Vagina (tissue), 2 donors: ENCODE measurements around the gene SPSB3.

Source experiments
- POLR2A ChIP-seq, 2 donors: fragments of 450-650 bp; IDR thresholded peaks; one replicate each; pipeline ENCODE4 v1.6.1; 2017; ENCODE audit warnings: antibody characterized with exemption in 2 of 2, mild to moderate bottlenecking in 2 of 2, moderate library complexity in 2 of 2
- TF ChIP-seq, protein P1 (sequence below), 3 experiments: fragments of 450-650 bp in 2 of 3; fragments of 200-600 bp in 1 of 3; sonication (generic) in 1 of 3; IDR thresholded peaks; one replicate each; pipeline ENCODE4 v1.5.1; 2017 to 2019; ENCODE audit warnings: antibody characterized with exemption in 3 of 3, mild to moderate bottlenecking in 2 of 3, moderate library complexity in 2 of 3

- TF ChIP-seq, protein P1, sequence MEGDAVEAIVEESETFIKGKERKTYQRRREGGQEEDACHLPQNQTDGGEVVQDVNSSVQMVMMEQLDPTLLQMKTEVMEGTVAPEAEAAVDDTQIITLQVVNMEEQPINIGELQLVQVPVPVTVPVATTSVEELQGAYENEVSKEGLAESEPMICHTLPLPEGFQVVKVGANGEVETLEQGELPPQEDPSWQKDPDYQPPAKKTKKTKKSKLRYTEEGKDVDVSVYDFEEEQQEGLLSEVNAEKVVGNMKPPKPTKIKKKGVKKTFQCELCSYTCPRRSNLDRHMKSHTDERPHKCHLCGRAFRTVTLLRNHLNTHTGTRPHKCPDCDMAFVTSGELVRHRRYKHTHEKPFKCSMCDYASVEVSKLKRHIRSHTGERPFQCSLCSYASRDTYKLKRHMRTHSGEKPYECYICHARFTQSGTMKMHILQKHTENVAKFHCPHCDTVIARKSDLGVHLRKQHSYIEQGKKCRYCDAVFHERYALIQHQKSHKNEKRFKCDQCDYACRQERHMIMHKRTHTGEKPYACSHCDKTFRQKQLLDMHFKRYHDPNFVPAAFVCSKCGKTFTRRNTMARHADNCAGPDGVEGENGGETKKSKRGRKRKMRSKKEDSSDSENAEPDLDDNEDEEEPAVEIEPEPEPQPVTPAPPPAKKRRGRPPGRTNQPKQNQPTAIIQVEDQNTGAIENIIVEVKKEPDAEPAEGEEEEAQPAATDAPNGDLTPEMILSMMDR (IDR thresholded peaks at IDR 0.05): no peak
- TF ChIP-seq POLR2A (IDR thresholded peaks at IDR 0.05): no peak
Measured at GRCh38 chr16:1787056-1787321, 4.6 kb upstream of the SPSB3 start.
